Renal cortical epithelial cell (primary cell): Measurements from ENCODE around the gene SLCO4A1. TPM values are rescaled to one million over a fixed set of nuclear protein-coding genes. Genes with fewer than 3 reads are reported as not detected.
A peak's percentile ranks its signal among the peaks of the same experiment; 100 is the strongest.

Source experiments
- DNase-seq: peaks from one replicate; pipeline ENCODE4 v3.0.0-alpha.2; 2011; ENCODE audit warnings: low read depth
- total RNA-seq: library from RNA; depleted of rRNA; stranded (reverse); fragments of >200 nt; gene quantifications from 2 replicates; pipeline ENCODE4 v1.2.3, GENCODE V29; 2014

SLCO4A1 gene
- total RNA-seq, 1 donor from 2014 or later: 6.1 TPM

DNA sequence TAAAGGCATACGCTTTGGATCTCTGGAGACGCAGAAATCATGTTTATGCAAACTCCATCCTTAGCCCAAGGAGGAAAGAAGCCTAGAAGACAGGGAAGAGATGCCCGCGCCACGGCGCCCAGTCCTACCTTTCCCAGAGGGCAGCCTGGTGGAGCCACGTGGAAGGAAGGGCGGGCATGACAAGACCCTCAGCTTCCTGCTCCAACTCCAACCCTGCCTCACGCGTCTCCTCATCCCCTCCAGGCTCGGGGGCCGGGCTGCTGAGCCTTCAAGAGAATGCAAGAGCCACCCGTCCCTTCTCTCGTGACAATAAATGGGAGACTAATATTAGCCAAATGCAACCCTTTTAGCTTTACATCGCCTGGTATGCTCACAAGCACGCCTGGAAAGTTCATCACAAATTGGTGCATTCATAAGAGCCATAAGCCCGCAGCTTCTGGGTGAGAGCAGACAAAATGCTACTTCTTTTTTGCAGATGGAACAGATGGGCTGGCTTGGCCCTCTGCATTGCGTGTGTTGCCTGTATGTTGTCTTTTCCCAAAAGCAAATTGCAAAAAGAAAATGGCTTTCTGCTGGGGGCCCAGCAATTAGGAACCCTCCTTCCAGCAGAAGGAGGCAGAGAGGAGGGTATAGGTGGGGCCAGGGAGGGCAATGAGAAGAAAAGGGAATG, 58.1 kb downstream of the SLCO4A1 start:
- DNase-seq: no peak

DNA sequence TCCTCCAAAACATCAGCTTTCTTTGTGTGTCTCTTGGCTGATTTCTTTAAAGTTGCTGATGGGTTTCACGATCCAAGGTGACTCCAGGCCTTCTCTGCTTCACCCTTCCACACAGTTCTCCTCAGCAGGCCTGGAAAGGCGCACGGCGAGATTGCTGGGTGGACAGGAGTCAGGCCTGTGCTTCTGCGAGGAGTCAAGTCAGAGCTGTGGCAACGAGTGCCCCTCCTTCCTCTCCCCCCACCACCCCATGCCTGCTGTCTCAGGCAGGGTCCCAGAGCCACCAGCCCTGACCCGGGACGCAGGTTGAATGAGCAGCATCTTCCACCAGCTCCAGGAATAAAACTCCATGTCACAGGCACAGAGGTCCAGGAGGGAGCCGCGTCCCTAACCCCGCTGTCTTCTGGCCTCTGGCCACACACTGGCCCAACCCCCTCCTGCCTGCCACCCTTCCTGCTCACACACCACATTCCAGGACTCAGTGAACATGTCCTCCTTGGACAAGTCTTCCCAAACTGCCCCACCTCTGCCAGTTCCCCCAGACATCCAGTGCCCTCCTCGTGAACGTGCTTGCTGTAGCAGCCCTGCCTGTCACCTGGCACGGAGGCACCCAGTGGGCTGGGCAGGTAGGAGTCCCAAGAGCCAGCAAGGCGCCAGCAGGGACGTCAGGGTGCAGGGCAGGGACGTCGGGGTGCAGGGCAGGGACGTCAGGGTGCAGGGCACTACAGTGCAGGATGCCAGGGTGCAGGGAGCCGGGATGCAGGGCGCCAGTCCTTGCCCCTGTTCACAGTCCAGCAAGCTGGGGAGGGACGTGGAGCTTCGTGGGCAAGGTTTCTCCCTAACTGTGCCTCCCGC, 59.1 kb downstream of the SLCO4A1 start:
- no peak for DNase-seq

DNA sequence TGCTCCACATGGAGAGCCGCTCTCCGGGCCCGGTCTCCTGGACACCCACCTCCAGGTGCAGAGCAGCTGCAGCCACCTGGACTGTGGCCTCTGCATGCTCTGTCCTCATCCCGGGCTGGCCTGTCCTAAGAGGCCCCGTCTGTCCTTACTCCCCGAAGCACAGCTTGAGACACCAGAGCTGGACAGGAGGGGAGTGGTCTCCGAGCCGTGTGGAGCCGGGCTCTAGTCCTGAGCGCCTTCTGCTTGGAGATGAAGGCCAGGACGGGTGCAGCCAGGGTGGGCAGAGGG, 59.7 kb downstream of the SLCO4A1 start:
- no peak for DNase-seq

DNA sequence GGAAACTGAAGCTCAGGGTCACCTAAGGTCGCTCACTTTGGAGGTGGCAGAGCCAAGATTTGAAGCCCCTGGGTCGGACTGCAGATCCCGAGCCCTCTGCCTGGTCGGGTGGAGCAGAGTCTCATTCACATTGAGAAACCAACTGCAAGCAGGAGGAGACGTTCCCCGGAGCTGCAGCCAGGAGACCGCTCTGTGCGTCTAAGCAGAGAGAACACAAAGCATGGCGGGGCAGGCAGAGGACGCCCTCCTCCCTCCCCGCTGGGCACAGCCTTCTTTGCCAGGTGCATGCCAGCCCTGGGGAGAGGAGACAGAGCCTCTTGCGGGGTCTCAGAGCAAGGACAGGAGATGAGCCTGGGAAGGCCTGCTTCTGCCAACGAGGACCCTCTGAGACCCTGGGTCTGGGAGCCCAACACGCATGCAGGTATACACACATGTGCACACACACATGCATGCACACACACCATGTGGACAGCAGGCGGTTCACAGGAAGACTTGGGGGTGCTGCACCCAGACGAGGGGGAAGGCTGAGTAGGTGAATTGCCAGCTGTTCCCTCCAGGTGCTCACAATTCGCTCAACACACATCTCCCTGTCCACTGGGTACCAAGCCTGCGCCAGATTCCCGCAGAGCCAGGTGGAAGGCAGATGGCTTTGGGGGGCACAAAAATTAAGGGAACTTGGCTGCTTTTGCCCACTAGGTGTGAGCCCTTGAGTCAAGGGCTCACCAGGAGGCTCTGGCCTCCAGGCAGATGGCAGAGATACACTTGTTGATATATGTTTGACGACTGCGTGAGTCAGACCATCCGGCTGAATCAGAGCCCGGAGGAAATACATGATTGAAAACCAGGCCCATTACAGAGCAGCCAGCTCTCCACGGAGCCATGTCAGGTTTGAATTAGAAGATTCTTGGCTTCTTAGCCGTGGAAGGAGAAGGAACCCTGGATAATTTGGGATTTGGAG, 60.9 kb downstream of the SLCO4A1 start:
- peak; percentile 63 for DNase-seq

DNA sequence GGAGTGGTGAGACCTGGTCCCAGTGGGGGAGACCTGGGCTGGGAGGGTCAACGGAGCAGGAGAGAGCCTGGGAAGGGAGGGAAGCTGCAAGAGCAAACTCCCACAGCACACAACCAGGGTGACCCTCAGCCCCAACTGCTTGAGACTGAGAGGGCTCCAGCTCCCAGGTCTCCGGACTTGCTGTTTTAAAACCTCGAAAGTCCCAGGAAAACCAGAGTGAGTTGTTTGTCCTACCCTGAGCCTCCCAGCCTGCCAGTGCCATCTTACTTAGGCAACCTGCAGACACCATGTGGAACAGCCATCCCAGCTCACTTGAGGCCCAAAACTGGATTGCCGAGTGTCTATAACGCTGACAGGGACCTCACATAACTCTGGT, 61.5 kb downstream of the SLCO4A1 start:
- no peak for DNase-seq

DNA sequence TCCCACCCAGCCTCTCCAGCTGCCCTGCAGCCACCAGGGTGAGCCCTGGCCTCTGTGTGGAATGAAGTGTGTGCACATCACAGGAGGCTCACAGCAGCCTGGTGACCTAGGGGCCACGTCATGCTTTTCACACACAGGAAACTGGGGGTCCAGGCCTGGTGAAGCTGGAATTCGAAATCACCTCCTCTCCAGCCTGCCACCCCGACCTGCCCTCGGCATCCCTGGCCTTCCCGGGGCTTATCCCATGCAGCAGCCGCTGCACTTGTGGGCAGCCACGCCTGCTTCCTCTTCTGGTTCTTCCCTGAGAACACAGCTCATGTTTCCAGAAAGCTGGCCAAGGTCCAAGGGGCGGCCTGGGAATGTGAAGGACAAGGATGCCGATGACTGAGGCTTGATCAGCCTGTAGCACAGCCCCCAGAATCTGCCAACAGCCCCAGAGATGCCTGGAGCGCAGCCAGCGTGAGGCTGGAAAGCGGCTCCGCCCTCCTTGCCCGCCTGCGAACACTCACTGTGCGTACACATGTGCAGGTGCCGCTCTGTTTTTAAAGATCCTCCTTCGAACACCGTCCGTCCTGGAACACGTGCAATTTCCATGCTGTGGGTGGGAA, 62.1 kb downstream of the SLCO4A1 start:
- DNase-seq: peak; percentile 75

DNA sequence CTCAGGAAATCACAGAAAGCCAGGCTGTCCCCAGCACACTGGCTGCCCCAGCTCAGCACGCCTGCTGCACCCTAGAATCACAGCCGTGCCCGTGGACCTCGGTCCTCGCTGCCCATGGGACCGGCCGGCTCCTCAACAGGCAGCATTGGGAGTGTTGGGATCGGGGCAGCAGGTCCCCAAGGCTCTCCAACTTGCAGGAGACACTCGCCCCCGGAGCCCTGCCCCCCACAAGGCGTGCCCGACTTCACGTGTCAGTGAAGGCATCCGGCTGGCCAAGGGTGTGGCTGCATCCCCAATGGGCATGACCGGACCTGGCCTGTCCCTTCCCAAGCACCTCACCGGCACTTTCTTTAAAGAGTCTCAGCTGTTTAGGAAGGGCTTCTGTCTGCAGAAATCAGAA, 63.3 kb downstream of the SLCO4A1 start:
- DNase-seq: no peak

DNA sequence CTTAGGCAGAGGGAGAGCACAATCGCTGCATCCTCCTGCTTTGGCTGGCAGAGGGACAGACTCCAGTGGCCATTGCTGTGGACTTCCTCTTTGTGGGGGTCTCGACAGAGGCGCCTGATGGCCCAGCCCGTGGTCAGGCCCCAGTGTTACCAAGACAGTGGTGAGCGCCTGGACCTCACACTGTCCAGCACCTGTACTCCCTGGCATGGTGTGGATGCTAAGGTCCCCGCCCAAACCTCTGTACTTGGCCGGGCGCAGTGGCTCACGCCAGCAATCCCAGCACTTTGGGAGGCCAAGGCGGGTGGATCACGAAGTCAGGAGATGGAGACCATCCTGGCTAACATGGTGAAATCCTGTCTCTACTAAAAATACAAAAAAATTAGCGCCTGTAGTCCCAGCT, 64.0 kb downstream of the SLCO4A1 start:
- no peak for DNase-seq

DNA sequence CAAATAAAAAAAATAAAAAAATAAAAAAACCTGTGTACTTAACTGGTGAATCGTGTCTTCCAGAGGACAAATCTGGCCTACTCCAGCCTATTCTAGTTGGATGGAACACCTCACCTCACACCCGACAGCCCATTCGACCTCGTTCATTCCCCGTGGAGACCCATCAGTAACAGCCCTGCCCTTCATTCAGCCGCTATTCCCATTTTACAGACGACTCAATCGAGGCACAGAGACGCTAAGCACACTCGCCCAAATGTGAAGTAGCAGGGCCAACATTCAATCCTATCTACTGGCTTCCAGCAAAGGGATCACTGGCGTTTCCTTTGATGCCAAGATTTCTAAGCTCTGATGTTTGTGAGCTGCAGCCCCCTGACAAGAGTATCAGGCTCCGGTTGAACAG, 64.6 kb downstream of the SLCO4A1 start:
- DNase-seq: no peak

DNA sequence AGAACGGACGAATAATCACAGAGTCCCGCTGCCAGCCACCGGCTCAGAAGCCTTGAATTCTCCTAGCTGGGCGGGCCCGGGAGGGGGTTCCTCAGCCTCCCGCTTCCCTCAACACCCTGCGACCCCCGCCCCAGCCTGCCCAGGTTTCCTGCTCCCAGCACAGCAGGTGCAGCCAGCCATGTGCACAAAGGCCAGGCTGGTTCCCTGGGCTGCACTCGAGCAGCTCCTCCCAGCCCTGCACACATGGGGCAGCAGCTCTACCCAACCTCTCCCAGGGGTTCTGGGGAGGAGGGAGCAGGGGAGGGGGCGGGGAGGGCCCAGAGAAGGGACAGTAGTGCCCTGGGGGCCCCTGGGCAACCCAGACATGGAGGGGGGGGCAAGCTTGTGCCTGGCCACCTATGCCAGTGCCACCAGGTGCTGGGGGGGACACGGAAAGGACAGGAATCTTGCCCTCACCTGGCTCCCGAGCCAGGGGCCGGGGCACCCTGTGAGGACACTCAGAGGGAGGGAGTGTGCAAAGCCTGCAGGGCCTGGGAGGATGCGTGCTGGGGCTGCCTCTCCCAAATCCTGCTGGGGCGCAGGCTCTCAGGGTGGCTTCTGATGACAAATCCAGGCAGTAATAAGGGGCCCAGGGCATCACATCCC, 65.1 kb downstream of the SLCO4A1 start:
- no peak for DNase-seq

DNA sequence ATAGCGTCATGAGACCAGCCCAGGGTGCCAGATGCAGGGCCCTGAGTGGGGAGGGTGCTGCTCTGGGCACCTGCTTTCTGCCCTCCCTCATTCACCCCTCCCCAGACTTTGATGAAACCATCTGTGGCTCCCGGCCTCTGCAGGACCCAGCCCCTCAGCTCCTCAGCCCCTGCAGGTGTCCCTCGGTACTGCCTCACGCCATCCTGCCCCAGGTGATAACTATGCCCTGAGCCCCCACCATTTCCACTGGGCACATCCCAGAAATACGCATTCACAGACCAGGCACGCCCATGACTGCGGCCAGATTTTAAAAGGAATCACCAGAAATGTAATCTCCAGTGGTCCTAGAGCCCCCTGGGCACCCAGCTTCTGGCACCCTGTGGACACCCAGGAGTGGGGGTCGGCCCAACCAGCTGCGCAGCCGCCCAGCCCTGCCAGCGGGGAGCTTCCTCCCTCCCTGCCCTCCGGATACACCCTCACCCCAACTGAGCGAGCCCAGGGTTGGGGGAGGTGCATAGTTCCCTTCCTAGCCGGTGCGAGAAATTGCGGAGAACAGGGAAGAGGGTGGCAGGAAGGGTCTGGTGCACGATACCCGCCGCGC, 65.7 kb downstream of the SLCO4A1 start:
- no peak for DNase-seq

DNA sequence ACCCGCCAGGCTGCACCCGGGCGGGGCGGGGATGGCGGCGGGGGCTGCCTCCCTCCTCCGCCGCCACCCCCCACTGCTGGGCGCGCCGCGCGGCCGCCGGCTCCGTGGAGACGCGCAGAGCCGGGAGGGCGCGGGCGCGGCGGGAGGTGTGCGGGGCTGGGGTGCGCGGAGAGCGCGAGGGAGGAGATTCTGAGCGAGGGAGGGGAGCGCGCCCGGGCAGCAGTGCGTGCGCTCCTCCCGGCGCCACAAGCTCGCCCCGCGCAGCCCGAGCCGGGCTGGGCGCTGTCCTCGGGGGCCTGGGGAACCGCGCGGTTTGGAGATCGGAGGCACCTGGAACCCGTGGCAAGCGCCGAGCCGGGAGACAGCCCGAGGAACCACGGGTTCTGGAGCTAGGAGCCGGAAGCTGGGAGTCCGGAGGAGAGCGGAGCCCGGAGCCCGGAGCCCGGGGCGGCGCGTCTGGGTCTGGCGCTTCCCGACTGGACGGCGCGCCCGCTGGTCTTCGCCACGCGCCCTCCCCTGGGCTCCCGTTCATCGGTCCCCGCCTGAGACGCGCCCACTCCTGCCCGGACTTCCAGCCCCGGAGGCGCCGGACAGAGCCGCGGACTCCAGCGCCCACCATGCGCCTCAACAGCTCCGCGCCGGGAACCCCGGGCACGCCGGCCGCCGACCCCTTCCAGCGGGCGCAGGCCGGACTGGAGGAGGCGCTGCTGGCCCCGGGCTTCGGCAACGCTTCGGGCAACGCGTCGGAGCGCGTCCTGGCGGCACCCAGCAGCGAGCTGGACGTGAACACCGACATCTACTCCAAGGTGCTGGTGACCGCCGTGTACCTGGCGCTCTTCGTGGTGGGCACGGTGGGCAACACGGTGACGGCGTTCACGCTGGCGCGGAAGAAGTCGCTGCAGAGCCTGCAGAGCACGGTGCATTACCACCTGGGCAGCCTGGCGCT, 66.6 kb downstream of the SLCO4A1 start, which contains the start of gene NTSR1:
NTSR1 (plus strand) TSS at position 246 of the 946 bp plus-strand sequence; CDS start at position 618, 372 bp downstream.
- DNase-seq: no peak

DNA sequence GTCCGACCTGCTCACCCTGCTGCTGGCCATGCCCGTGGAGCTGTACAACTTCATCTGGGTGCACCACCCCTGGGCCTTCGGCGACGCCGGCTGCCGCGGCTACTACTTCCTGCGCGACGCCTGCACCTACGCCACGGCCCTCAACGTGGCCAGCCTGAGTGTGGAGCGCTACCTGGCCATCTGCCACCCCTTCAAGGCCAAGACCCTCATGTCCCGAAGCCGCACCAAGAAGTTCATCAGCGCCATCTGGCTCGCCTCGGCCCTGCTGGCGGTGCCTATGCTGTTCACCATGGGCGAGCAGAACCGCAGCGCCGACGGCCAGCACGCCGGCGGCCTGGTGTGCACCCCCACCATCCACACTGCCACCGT, 67.2 kb downstream of the SLCO4A1 start:
- DNase-seq: no peak

DNA sequence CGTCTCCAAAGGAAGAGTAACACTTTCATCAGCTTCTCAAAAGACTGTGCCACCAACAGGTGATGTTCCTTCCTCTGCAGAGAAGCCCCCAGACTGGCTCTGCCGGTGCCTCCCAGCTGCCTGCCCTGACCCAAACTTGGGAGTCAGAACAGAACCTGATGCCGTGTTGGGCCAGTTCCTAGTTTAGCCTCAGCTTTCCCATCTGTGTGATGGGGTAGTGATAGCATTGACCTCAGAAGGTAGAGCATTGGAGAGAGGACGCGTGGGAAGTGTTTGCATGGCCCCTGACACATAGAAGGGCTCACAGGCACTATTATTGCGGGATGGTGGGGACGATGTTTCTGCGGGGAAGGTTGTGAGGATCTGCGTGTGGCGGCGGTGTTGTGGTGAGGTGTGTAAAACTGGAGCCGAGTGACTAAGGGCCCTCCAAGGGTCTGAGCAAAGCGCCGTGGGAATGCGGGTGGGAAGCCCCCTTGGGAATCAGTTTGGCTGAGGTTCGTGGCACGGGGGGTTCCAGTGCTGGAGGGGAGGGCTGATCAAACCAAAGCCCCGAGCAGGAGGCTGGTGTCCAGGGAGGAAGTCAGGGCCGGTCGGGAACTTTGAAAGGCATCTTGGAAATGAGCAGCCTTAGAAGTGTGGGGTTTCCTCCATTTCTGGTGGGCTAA, 68.0 kb downstream of the SLCO4A1 start:
- DNase-seq: no peak

DNA sequence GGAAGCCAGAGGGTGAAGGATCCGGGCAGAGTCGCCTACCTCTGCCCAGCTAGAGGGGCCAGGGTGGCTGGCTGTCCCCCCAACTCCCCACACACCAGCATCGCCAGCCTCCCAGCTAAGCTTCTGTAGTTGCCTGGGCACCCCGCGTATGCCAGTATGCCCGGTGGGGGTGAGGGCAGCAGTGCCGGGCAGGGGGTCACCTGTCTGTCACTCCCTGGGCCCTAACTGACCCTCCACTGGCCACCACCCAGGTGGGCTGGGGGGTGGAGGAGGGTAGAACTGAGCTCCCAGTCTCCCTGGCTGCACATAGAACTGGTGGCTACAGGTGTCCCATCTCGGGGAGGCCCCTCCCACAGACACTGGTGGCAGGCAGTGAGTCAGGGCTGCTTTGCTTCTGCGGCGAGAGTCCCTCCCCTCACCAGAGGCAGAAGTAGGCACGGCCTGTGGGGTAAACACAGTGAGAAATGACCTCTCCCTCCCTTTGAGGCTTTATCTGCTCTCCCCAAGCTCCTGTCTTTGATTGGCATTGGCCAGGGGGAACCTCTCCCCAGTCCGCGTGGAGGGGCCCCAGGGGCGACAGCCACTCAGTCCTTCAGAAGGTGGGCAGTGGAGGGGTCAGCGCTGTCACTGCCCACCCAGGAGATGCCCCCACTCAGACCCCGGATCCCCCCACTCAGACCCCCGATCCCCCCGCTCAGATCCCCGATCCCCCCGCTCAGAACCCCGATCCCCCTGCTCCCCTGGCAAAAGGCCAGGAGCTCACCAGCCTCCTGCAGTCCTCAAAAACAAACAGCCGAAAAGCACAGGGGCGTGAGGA, 68.8 kb downstream of the SLCO4A1 start:
- DNase-seq: no peak

DNA sequence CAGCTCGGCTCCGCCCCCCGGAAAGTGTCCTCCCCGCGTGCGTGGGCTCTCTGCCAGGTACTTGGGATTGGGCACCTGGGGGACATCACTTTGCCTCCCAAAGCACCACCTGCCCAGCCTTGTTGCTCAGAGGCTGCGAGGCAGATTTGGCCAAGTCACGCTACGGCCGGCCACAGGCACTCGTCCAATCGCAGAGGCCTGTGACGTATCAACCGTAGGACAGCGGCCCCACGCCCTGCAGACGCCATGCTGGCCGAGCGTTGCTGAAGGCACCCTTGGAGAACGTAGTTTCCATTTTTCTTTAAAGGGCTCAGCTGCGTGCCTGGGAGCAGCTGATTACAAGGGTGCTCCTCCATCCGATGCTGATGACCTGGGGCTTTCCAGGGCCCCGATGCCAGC, 69.4 kb downstream of the SLCO4A1 start:
- DNase-seq: no peak

DNA sequence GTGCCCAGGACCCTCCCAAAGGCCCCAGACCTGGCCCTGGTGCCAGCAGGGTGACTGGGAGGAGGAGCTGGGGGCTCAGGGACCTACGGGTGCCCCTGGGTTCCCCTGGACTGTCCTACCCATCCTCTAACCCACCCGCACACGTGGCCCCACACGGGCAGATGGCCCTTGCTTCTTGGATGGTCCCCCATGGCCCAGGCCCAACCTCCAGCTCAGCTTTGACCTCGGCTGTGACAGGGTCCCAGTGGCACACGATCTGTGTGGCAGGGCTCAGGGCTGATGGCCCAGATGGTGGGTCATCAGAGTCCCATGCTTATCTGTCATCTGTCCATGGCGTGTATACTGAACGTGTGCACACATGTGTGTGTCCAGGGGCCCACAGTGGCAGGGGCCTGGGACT, 70.3 kb downstream of the SLCO4A1 start:
- DNase-seq: no peak

DNA sequence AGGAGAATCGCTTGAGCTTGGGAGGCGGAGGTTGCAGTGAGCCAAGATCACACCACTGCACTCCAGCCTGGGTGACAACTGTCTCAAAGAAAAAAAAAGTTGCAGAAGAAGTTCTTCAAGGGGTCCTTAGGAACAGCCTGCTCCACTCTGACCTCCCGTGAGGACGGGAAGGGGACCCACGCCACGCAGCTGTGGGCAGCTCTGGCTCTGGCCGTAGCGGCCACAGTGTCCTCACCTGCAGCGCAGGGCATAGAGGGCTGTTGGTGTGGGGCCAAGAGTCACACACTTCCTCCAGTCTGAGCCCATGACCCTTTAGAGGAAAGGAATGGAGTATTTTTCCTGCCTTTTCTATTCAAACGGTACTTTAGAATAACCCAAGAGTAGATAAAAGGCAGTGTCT, 71.7 kb downstream of the SLCO4A1 start:
- no peak for DNase-seq

DNA sequence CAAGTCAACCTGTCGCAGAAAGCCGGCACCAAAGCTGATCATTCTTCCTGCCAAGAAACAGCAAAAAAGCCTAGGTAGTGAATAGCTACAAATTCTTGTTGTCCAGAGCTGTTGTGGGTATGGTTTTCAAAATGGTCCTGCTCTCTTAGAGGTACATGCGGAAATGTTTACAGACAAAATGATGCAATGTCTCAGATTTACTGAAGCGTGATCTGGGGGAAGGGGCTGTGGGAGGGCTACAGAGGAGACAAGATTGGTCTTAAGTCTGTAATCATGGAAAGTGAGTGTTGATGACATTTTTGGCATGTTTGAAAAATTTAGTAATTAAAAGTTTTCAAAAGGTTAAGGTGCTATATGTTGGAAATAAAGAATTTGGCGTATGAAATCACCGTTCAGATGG, 72.5 kb downstream of the SLCO4A1 start:
- no peak for DNase-seq
